HG02610 (cell line): ENCODE results near the gene FTCDNL1.

Experiments
- ATAC-seq: cut with Tn5 transposase; IDR thresholded peaks from one replicate; pipeline ENCODE4 v1.9.1; 2021; ENCODE audit warnings: mild to moderate bottlenecking, moderate library complexity; ENCODE audit not compliant: unreplicated experiment

Gene FTCDNL1

DNA sequence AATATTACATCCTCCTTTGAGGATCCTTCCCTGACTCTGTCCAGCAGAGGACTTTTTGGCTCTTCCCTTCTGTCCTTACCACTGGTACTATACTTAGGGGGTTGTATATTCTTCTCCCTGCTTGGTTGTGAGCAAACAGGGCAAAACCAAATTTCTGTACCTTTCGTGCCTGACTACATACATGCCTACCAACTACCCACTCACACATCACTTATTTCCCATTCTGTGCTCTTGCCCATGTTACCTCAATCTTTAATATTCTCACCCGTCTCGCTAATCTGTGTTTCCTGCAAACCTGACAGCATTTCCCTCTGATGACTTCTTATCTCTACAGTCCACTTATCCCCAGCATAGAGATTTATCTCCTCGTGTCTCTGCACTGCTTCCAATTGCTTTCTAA, 58.6 kb downstream of the FTCDNL1 start:
- no peak for ATAC-seq

GRCh38 chr2:199791326-199791725, 59.7 kb downstream of the FTCDNL1 start:
- no peak for ATAC-seq

- ATAC-seq, result no peak
These were observed 66.5 kb downstream of the FTCDNL1 start for GRCh38 chr2:199784512-199784911.

DNA sequence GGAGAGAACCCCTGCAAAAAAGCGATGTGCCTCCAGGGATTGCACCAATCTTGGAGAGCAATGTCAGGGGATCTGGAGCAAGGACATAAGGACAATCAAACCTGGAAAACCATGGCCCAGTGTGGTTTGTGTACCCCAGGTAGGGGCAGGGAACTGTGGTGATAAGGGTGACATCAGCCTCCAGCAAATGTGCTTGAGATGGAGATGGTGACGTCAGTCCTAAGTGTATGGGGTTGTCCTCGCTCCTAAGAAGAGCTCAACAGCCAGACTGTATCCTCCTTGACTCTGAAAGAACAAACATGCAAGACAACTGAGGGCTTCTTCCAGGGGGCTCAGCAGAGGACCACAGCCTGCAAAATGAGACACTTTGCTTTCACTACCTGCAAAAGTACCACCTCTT, 71.4 kb downstream of the FTCDNL1 start:
- ATAC-seq, result no peak

- ATAC-seq, result no peak
These were observed 72.3 kb downstream of the FTCDNL1 start for GRCh38 chr2:199778655-199779054.

- ATAC-seq, result no peak
These were observed 73.1 kb downstream of the FTCDNL1 start for GRCh38 chr2:199777916-199778315.

DNA sequence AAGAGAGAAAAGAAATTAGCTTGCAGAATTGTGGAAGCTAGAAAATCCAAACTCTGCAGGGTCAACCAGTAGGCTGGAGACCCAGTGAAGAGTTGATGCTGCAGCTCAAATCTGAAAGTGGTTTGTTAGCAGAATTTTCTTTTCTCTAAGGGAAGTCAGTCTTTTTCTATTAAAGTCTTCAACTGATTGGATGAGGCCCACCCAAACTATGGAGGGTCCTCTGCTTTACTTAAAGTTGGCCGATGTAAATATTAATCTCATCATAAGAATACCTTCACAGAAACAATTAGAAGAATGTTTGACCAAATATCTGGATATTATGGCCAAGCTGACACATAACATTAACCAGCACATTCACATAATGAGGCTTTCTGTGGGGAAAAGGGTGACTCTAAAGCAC, 73.7 kb downstream of the FTCDNL1 start:
- no peak for ATAC-seq

DNA sequence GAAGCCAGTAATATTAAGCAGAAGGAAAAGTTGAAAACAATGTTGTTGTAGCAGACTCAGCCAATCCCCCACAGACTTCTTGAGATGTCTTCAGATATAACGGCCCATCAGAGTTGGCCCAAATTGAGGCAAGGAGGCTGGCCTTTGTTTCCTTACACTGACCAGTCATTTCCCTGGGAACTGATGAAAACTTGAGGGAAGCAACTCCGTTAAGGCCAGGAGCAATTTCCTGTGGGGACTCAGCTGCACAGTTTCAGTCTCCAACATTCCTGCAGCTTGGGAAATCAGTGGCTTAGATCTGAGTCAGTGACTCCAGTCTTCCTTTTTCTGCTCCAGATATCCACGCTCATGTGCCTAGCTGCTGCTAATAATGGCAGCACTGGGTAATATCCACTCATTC, 75.7 kb downstream of the FTCDNL1 start:
- ATAC-seq, result no peak

DNA sequence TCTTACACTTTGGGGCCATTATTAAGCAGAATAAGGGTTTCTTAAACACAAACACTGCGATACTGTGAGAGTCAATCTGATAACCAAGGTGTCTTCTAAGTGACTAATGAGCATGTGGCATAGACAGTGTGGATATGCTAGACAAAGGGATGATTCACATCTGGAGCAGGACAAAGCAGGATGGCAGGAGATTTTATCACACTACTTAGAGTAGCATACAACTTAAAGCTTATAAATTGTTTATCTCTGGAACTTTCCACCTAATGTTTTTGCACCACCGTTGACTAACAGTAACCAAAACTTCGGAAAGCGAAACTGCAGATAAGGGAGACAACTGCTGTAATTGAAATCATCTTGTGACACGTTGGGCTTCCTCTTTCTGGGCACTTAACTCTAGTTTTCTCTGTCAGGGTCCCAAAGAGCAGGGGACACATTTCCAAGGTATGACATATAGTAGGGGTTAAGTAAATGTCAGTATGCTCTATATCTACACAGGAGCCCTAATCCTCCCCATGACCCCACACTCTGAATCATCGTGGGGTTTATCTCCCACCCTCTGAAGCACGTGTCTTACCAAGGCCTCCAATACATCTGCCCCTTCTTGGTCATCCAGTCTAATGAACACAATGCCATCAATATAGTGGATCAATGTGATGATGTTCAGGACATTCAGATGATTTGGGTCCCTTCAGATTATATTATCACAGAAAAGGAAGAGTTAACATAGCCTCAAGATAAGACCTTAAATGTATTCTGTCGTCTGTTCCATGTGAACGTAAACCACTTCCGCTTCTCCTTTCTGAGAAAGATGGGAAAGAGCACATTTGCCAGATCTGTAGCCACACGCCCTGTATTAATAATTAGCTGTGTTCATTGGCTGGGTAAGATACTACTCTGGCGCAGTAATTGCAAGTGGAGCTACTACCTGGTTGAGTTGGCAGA, 78.7 kb downstream of the FTCDNL1 start:
- no peak for ATAC-seq

GRCh38 chr2:199770716-199771115, 80.3 kb downstream of the FTCDNL1 start:
- ATAC-seq, result no peak

DNA sequence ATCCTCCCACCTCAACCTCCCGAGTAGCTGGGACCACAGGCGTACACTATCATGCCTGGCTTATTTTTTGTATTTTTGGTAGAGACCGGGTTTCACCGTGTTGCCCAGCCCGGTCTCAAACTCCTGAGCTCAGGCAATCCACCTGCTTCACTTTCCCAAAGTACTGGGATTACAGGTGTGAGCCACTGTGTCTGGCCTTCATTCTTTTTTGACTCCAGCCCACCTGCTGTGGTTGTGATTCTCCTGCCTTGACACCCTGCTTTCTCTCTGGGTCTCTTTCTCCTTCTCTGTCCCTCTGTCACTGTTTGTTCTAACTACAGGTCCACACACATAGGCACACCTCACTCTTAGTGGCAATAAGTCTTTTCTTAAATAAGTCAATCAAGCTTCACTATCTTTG, 85.3 kb downstream of the FTCDNL1 start:
- ATAC-seq, result no peak

- no peak for ATAC-seq
These were observed 86.7 kb downstream of the FTCDNL1 start for GRCh38 chr2:199764273-199764800.

DNA sequence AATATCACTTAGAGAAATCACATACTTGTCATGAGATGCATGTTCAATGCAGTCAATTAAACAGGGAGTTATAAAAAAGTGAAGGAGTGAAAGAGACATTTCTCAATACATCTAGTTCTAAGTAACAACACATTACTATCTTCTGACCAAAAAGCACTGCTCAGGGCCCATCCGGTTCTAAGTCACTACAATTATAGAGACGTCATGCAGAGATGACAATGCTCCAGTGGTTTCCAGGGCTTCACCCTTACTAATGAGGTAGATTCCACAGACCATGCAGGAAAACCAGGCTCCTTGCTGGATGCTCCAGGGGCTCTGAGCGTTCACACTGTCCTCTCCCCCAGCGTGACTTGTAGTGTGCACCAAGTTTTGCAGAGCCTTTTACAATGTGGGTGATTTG, 88.0 kb downstream of the FTCDNL1 start:
- ATAC-seq, result no peak

DNA sequence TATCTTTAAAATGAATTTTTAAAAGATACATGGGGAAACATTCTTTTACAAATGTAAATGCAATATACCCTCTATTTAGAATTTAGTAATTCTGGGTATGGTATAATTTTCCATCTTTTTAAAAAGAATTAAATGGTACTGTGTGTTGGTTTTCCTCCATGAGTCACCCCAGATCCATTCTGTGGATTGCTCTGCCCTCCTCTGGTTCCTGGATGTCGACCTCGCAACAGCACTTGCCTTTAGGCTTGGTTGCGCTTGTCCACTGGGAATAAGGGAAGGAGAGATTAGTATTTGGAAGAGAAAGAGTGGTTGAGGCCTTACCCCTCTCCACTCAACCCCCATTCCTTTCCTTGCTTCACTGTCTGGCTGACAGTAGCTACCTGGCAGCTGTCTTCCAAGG, 90.4 kb downstream of the FTCDNL1 start:
- ATAC-seq, result no peak

- ATAC-seq, result no peak
These were observed 93.6 kb downstream of the FTCDNL1 start for GRCh38 chr2:199757233-199757870.

GRCh38 chr2:199756743-199757142, 94.2 kb downstream of the FTCDNL1 start:
- no peak for ATAC-seq

DNA sequence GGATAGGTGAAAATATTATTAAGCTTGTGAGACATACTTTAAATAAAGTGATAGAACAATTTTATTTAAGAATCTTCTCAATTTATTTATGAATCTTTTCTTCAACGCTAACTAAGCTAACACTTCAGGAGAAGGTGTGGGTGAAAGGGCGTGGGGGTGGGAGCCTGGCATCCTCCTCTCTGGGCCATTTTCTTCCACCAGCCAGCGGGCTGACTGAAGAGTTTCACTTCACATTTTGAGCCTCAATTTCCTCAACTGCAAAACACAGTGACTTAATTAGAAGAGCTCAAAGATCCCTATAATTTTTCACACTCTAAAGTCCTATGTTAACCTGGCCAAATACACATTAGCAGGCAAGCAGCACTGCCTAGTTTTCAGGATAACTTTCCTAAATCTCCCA, 94.8 kb downstream of the FTCDNL1 start:
- ATAC-seq, result no peak

DNA sequence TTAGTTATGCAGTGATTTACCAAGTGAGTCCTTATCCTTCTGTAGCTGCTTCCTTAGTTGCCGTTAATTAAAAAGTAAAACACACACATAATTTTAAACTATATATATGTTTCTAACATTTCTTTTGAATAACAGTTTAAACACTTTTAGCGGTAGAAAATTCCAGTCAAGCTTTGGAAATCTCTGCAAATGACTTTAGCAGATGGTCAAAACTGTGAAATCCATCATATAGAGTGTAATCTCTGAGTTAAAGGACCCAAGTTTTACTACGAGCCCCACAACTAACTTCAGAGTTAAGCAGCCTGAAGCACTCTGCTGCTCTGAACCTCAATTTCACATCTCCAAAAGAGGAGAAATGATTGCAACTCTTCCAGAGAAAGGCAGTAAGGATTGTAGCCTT, 96.2 kb downstream of the FTCDNL1 start:
- no peak for ATAC-seq

GRCh38 chr2:199751492-199752120, 99.4 kb downstream of the FTCDNL1 start:
- no peak for ATAC-seq

DNA sequence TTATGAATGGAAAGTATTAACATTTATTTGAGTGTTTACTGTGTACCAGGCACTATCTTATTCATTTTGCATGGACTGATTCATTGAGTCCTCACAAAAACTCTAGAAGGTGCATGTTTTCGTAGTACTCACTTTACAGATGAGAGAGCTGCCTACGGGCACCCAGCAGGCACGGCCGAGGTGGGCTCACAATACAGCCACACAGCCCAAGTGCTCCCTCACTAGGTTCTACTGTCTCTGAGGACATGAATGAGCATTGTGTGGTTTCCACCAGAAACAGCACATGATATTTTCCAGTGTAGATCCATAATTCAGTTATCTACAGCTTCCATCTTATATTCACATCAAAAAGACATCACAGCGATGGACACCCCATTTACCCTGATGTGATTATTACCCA, 101.4 kb downstream of the FTCDNL1 start:
- no peak for ATAC-seq

DNA sequence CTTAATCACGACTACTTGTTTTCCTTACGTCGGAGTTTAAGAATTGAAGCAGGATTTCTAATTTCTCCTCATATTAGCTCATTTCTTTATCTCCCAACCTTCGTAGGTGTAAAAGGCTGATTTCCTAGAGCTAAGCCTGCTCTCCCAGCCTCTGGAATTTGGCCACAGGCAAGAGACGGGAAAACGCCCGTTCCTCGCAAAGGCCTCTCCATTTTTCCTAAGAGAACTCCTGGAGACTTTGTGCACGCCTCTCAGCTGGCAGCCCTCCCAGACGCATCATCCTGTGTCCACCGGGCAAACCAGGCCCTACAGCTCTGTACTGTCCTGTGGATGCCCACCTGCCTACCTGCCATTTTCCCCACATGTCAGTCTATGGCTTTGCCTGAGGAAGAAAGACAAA, 106.3 kb downstream of the FTCDNL1 start:
- no peak for ATAC-seq

DNA sequence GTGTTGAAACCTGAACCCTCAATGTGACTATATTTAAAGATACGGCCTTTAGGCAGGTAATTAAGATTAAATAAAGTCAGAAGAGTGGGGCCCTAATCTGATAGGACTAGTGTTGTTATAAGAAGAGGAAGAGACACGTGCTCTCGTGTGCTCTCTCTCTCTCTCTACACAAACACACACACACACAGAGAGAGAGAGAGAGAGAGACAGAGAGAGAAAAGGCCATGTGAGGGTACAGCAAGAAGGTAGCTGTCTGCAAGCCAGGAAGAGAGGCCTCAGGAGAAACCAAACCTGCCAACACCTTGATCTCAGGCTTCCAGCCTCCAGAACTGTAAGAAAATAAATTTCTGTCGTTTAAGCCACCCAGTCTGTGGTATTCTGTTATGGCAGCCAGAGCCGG, 106.7 kb downstream of the FTCDNL1 start:
- ATAC-seq, result no peak
